GM12892 (cell line): ENCODE results near the gene TRIM56.

Experiments used
- POLR2A ChIP-seq: IDR thresholded peaks from 2 replicates; pipeline ENCODE4 v1.6.1; 2011; ENCODE audit warnings: low read depth, low read length, control low read depth
- POLR2AphosphoS5 ChIP-seq: IDR thresholded peaks from 2 replicates; pipeline ENCODE4 v1.6.1; 2011; ENCODE audit warnings: low read depth, low read length, control low read depth
- TAF1 ChIP-seq: IDR thresholded peaks from 2 replicates; pipeline ENCODE4 v1.6.1; 2011; ENCODE audit warnings: low read depth, mild to moderate bottlenecking, control low read depth, low read length, borderline replicate concordance

DNA sequence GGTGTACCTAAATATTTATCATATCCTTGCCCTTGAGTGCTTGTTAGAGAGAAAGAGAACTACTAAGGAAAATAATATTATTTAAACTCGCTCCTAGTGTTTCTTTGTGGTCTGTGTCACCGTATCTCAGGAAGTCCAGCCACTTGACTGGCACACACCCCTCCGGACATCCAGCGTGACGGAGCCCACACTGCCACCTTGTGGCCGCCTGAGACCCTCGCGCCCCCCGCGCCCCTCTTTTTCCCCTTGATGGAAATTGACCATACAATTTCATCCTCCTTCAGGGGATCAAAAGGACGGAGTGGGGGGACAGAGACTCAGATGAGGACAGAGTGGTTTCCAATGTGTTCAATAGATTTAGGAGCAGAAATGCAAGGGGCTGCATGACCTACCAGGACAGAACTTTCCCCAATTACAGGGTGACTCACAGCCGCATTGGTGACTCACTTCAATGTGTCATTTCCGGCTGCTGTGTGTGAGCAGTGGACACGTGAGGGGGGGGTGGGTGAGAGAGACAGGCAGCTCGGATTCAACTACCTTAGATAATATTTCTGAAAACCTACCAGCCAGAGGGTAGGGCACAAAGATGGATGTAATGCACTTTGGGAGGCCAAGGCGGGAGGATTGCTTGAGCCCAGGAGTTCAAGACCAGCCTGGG is 53.1 kb downstream of the TRIM56 start:
- no peak for TF ChIP-seq POLR2A
- no peak for TF ChIP-seq POLR2AphosphoS5
- no peak for TF ChIP-seq TAF1
